HepG2 (cell line): Measurements from ENCODE around the gene ZDHHC18. TPM values are rescaled to one million over a fixed set of nuclear protein-coding genes. Genes with fewer than 3 reads are reported as not detected.

Experiments
- AGO1 ChIP-seq: fragments of 200-400 bp; formaldehyde crosslinking; IDR thresholded peaks from 2 replicates; pipeline ENCODE4 v1.6.1; 2017; ENCODE audit warnings: mild to moderate bottlenecking, low read depth, low read length, moderate library complexity; ENCODE audit not compliant: poor library complexity, severe bottlenecking
- ATAD3A ChIP-seq: sonication (generic); formaldehyde crosslinking; IDR thresholded peaks from 2 replicates; pipeline ENCODE4 v1.4.0; 2020; ENCODE audit warnings: missing genetic modification reagents
- ATRX ChIP-seq: sonication (generic); formaldehyde crosslinking; IDR thresholded peaks from 2 replicates; pipeline ENCODE4 v1.4.0; 2020; ENCODE audit warnings: missing genetic modification reagents, borderline replicate concordance
- ERF ChIP-seq: IDR thresholded peaks from 2 replicates; pipeline ENCODE4 v1.6.1; 2018; ENCODE audit warnings: missing biosample characterization, missing genetic modification reagents
- IKZF4 ChIP-seq: sonication (generic); formaldehyde crosslinking; IDR thresholded peaks from 2 replicates; pipeline ENCODE4 v1.5.1; 2020; ENCODE audit warnings: borderline replicate concordance, mild to moderate bottlenecking, low read depth, missing genetic modification reagents; ENCODE audit errors: not compliant biosample characterization
- MLLT10 ChIP-seq: sonication (generic); formaldehyde crosslinking; IDR thresholded peaks from 2 replicates; pipeline ENCODE4 v1.4.0; 2020; ENCODE audit warnings: missing genetic modification reagents
- NR1H2 ChIP-seq: sonication (generic); formaldehyde crosslinking; IDR thresholded peaks from 2 replicates; pipeline ENCODE4 v1.8.1; 2022; ENCODE audit warnings: low read depth, missing genetic modification reagents, borderline replicate concordance
- PAXIP1 ChIP-seq: sonication (generic); formaldehyde crosslinking; conservative IDR thresholded peaks from 2 replicates; pipeline ENCODE4 v1.4.0; 2020; ENCODE audit warnings: mild to moderate bottlenecking, missing genetic modification reagents, moderate library complexity
- RARA ChIP-seq: IDR thresholded peaks from 2 replicates; pipeline ENCODE4 v1.6.1; 2016; ENCODE audit warnings: missing genetic modification reagents, missing compliant biosample characterization
- RARG ChIP-seq: sonication (generic); formaldehyde crosslinking; IDR thresholded peaks from 2 replicates; pipeline ENCODE4 v1.4.0; 2020; ENCODE audit warnings: low read depth, mild to moderate bottlenecking, missing genetic modification reagents
- TCF12 ChIP-seq, 2 experiments: fragments of 450-650 bp in 1 of 2; sonication (generic) in 1 of 2; formaldehyde crosslinking in 1 of 2; IDR thresholded peaks; 2 replicates each; pipeline versions ENCODE4 v1.6.1 to v1.8.0; 2017 to 2022; ENCODE audit warnings: antibody characterized with exemption in 1 of 2, mild to moderate bottlenecking in 1 of 2, missing genetic modification reagents in 1 of 2, moderate library complexity in 1 of 2
- TEAD3 ChIP-seq: optimal IDR thresholded peaks from 2 replicates; pipeline ENCODE3; 2016; ENCODE audit warnings: borderline replicate concordance
- TFE3 ChIP-seq: IDR thresholded peaks from 2 replicates; pipeline ENCODE4 v1.6.1; 2016
- ZNF234 ChIP-seq: sonication (generic); formaldehyde crosslinking; conservative IDR thresholded peaks from 2 replicates; pipeline ENCODE4 v1.5.1; 2020; ENCODE audit warnings: mild to moderate bottlenecking, missing genetic modification reagents
- ZNF576 ChIP-seq: sonication (generic); formaldehyde crosslinking; IDR thresholded peaks from 2 replicates; pipeline ENCODE4 v1.4.0; 2020; ENCODE audit warnings: mild to moderate bottlenecking, missing genetic modification reagents
- ZNF687 ChIP-seq: sonication (generic); formaldehyde crosslinking; IDR thresholded peaks from 2 replicates; pipeline ENCODE4 v1.5.1; 2020; ENCODE audit warnings: mild to moderate bottlenecking, missing genetic modification reagents, moderate library complexity
- polyA plus RNA-seq, 8 experiments: library from polyadenylated mRNA; depleted of rRNA in 3 of 8; stranded (reverse) in 7 of 8; unstranded in 1 of 8; fragments of >200 nt; fragmentation: Illumina TruSeq in 4 of 8; extraction: Trizol in 4 of 8; gene quantifications; 2 replicates each; pipeline versions ENCODE4 v1.2.1 to v1.2.3, GENCODE V29; 2011 to 2016; ENCODE audit warnings: low read depth in 4 of 8, missing spikeins in 1 of 8, mixed read lengths in 1 of 8; ENCODE audit not compliant: insufficient read depth in 1 of 8
- total RNA-seq, 5 experiments: library from RNA; depleted of rRNA; stranded (reverse); fragments of >200 nt; fragmentation: Illumina TruSeq; extraction: Trizol; gene quantifications; 2 replicates each; pipeline ENCODE4 v1.2.3, GENCODE V29; 2016; ENCODE audit warnings: low read depth in 1 of 5

Gene ZDHHC18
- total and polyA plus RNA-seq, 2 of the 13 experiments (the other 11 are each of a cell fraction or from before 2014, with no cell fraction given) = 13.2 to 35.3 TPM

GRCh38 chr1:26889551-26890466 lies 63.3 kb downstream of the ZDHHC18 start, which contains the start of gene GPN2 (continued):
- peak; percentile 39; the same call in 1 of the 2 replicates for TF ChIP-seq PAXIP1
- peak; percentile 92 for TF ChIP-seq AGO1
- TF ChIP-seq RARA (CRISPR knock-in tag) = peak; percentile 57; the same call in 1 of the 2 replicates
- peak; percentile 97 for TF ChIP-seq ZNF687 (CRISPR knock-in tag)
- peak; percentile 31; the same call in 1 of the 2 replicates for TF ChIP-seq ZNF234
- peak; percentile 94; the same call in 1 of the 2 replicates for TF ChIP-seq NR1H2 (CRISPR knock-in tag)
- peak; percentile 82 for TF ChIP-seq ERF (CRISPR knock-in tag)
- no peak for TF ChIP-seq ATAD3A
- no peak for TF ChIP-seq IKZF4 (CRISPR knock-in tag)
- no peak for TF ChIP-seq RARG (CRISPR knock-in tag)
- no peak for TF ChIP-seq ATRX (CRISPR knock-in tag)
- TF ChIP-seq TEAD3 (CRISPR knock-in tag) = peak; percentile 35
- TF ChIP-seq ZNF576 (CRISPR knock-in tag) = peak; percentile 80; the same call in 1 of the 2 replicates
- 0 out of 2 replicates have a peak, but pooled peaks have one; percentile 78 for TF ChIP-seq MLLT10 (CRISPR knock-in tag)
- no peak for TF ChIP-seq TCF12 (IDR thresholded peaks at IDR 0.05)
- TF ChIP-seq TCF12 (CRISPR knock-in tag; IDR thresholded peaks at IDR 0.05) = no peak
- no peak for TF ChIP-seq TFE3 (CRISPR knock-in tag)
